Measurements from ENCODE around the gene ACSS2.
"Not testable (repeated sequence)": the region's sequence is repeated elsewhere in the genome, so short reads cannot be mapped to it uniquely, and the experiment has no call there.

ACSS2 gene

GRCh38 chr20:34896086-34896621, 19.7 kb downstream of the ACSS2 start:
- Histone ChIP-seq H3K27ac (ENCODE audit: low read length, poor library complexity, severe bottlenecking) (no peak overlapping the region), H3K27me3 (ENCODE audit: control insufficient read depth in 1 of 2, insufficient read depth in 1 of 2, low read length in 2 of 2) (no peaks in the 10 kb centered on the region), H2BK5ac (ENCODE audit: low read depth, low read length, poor library complexity, severe bottlenecking) (no peak overlapping the region)

GRCh38 chr20:34898129-34898528, 21.7 kb downstream of the ACSS2 start:
- H2BK15ac ChIP-seq (ENCODE audit: low read depth, poor library complexity, severe bottlenecking); H3K23ac ChIP-seq (ENCODE audit: low read length in 2 of 2); H3K36me3 ChIP-seq (ENCODE audit: control insufficient read depth in 1 of 2, insufficient read depth in 2 of 2, low read depth in 1 of 2, low read length in 2 of 2); H3K9me3 ChIP-seq (ENCODE audit: control insufficient read depth, low read length); H3K27ac ChIP-seq (ENCODE audit: low read length, poor library complexity, severe bottlenecking); H4K91ac ChIP-seq (ENCODE audit: low read length); H2BK120ac ChIP-seq (ENCODE audit: low read depth, low read length); H2BK12ac ChIP-seq (ENCODE audit: low read length in 2 of 2); H3K4ac ChIP-seq (ENCODE audit: low read depth in 1 of 2, low read length in 2 of 2); H3K9ac ChIP-seq (ENCODE audit: low read length); H2AK5ac ChIP-seq (ENCODE audit: low read length, severe bottlenecking); H2BK5ac ChIP-seq (ENCODE audit: low read depth, low read length, poor library complexity, severe bottlenecking); H3K79me1 ChIP-seq (replicated peaks; ENCODE audit: low read length, poor library complexity, severe bottlenecking); H3K18ac ChIP-seq (ENCODE audit: low read depth in 1 of 2, low read length in 2 of 2); H3K4me2 ChIP-seq (ENCODE audit: low read length, poor library complexity, severe bottlenecking); H3K4me1 ChIP-seq (ENCODE audit: control insufficient read depth, insufficient read depth, low read depth, low read length); H3K4me3 ChIP-seq (ENCODE audit: insufficient read depth in 1 of 2, low read depth in 1 of 2, low read length in 2 of 2); DNase-seq; H4K8ac ChIP-seq (ENCODE audit: low read length); H3K27me3 ChIP-seq (ENCODE audit: control insufficient read depth in 1 of 2, insufficient read depth in 1 of 2, low read length in 2 of 2); H2AFZ ChIP-seq (ENCODE audit: low read depth, low read length); H3K14ac ChIP-seq (ENCODE audit: low read length in 2 of 2): not testable (repeated sequence)
- no CpG with 5 or more reads among the region's 3 CpGs for WGBS

More at GRCh38 chr20:34896086-34896621, 19.7 kb downstream of the ACSS2 start:
- WGBS, result 100% methylated on average over 1 of the region's 1 CpG
- Histone ChIP-seq H3K79me1 (replicated peaks; ENCODE audit: low read length, poor library complexity, severe bottlenecking) (peaks cover 7% of the 10 kb centered on the region), H3K4me2 (ENCODE audit: low read length, poor library complexity, severe bottlenecking) (no peak overlapping the region), H2AK5ac (ENCODE audit: low read length, severe bottlenecking) (no peak overlapping the region), H2BK12ac (ENCODE audit: low read length in 2 of 2) (no peak overlapping the region), H3K14ac (ENCODE audit: low read length in 2 of 2) (no peak overlapping the region), H4K8ac (ENCODE audit: low read length) (no peak overlapping the region), H3K9me3 (ENCODE audit: control insufficient read depth, low read length) (no peaks in the 10 kb centered on the region), H2BK15ac (ENCODE audit: low read depth, poor library complexity, severe bottlenecking) (no peak overlapping the region), H3K23ac (ENCODE audit: low read length in 2 of 2) (no peak overlapping the region), H2BK120ac (ENCODE audit: low read depth, low read length) (no peak overlapping the region), H4K91ac (ENCODE audit: low read length) (no peak overlapping the region), H3K36me3 (ENCODE audit: control insufficient read depth in 1 of 2, insufficient read depth in 2 of 2, low read depth in 1 of 2, low read length in 2 of 2) (peaks cover under 1 to 4% of the 10 kb centered on the region in 2 experiments), H3K18ac (ENCODE audit: low read depth in 1 of 2, low read length in 2 of 2) (no peak overlapping the region), H3K4ac (ENCODE audit: low read depth in 1 of 2, low read length in 2 of 2) (no peak overlapping the region), H3K4me3 (ENCODE audit: insufficient read depth in 1 of 2, low read depth in 1 of 2, low read length in 2 of 2) (no peak overlapping the region), H3K4me1 (ENCODE audit: control insufficient read depth, insufficient read depth, low read depth, low read length) (no peaks in the 10 kb centered on the region), H3K9ac (ENCODE audit: low read length) (no peak overlapping the region), H2AFZ (ENCODE audit: low read depth, low read length) (no peak overlapping the region)
- DNase-seq, result no peak

- not testable (repeated sequence) for H2BK15ac ChIP-seq (ENCODE audit: low read depth, poor library complexity, severe bottlenecking); H3K27ac ChIP-seq (ENCODE audit: low read length, poor library complexity, severe bottlenecking); H3K4me1 ChIP-seq (ENCODE audit: control insufficient read depth, insufficient read depth, low read depth, low read length); H3K4ac ChIP-seq (ENCODE audit: low read depth in 1 of 2, low read length in 2 of 2); H3K23ac ChIP-seq (ENCODE audit: low read length in 2 of 2); H3K79me1 ChIP-seq (replicated peaks; ENCODE audit: low read length, poor library complexity, severe bottlenecking); H2AK5ac ChIP-seq (ENCODE audit: low read length, severe bottlenecking); H3K4me2 ChIP-seq (ENCODE audit: low read length, poor library complexity, severe bottlenecking); H3K27me3 ChIP-seq (ENCODE audit: control insufficient read depth in 1 of 2, insufficient read depth in 1 of 2, low read length in 2 of 2); H3K36me3 ChIP-seq (ENCODE audit: control insufficient read depth in 1 of 2, insufficient read depth in 2 of 2, low read depth in 1 of 2, low read length in 2 of 2); H3K4me3 ChIP-seq (ENCODE audit: insufficient read depth in 1 of 2, low read depth in 1 of 2, low read length in 2 of 2); H3K18ac ChIP-seq (ENCODE audit: low read depth in 1 of 2, low read length in 2 of 2); H4K91ac ChIP-seq (ENCODE audit: low read length); H2BK120ac ChIP-seq (ENCODE audit: low read depth, low read length); H3K14ac ChIP-seq (ENCODE audit: low read length in 2 of 2); H2BK5ac ChIP-seq (ENCODE audit: low read depth, low read length, poor library complexity, severe bottlenecking); H2BK12ac ChIP-seq (ENCODE audit: low read length in 2 of 2); H3K9ac ChIP-seq (ENCODE audit: low read length); H3K9me3 ChIP-seq (ENCODE audit: control insufficient read depth, low read length); DNase-seq; H4K8ac ChIP-seq (ENCODE audit: low read length); H2AFZ ChIP-seq (ENCODE audit: low read depth, low read length)
- WGBS, result 95% methylated on average over 19 of the region's 26 CpGs
These were observed 22.3 kb downstream of the ACSS2 start for GRCh38 chr20:34898731-34899130.

- no peak overlapping the region for H3K27ac ChIP-seq (ENCODE audit: low read length, poor library complexity, severe bottlenecking)
- H3K36me3 ChIP-seq (ENCODE audit: control insufficient read depth in 1 of 2, insufficient read depth in 2 of 2, low read depth in 1 of 2, low read length in 2 of 2), result peaks cover 4 to 5% of the 10 kb centered on the region in 2 experiments
- H3K14ac ChIP-seq (ENCODE audit: low read length in 2 of 2), result no peak overlapping the region
- H4K91ac ChIP-seq (ENCODE audit: low read length), result no peak overlapping the region
- H3K4ac ChIP-seq (ENCODE audit: low read depth in 1 of 2, low read length in 2 of 2), result no peak overlapping the region
- WGBS, result 85% methylated on average over 3 of the region's 3 CpGs
- peaks cover 4% of the 10 kb centered on the region for H3K4me1 ChIP-seq (ENCODE audit: control insufficient read depth, insufficient read depth, low read depth, low read length)
- no peak overlapping the region for H2BK15ac ChIP-seq (ENCODE audit: low read depth, poor library complexity, severe bottlenecking)
- no peak overlapping the region for H3K4me2 ChIP-seq (ENCODE audit: low read length, poor library complexity, severe bottlenecking)
- H2BK5ac ChIP-seq (ENCODE audit: low read depth, low read length, poor library complexity, severe bottlenecking), result no peak overlapping the region
- no peak overlapping the region for H3K9ac ChIP-seq (ENCODE audit: low read length)
- DNase-seq, result no peak
- H2BK120ac ChIP-seq (ENCODE audit: low read depth, low read length), result no peak overlapping the region
- no peaks in the 10 kb centered on the region for H3K27me3 ChIP-seq (ENCODE audit: control insufficient read depth in 1 of 2, insufficient read depth in 1 of 2, low read length in 2 of 2)
- no peak overlapping the region for H2BK12ac ChIP-seq (ENCODE audit: low read length in 2 of 2)
- no peak overlapping the region for H3K23ac ChIP-seq (ENCODE audit: low read length in 2 of 2)
- H2AK5ac ChIP-seq (ENCODE audit: low read length, severe bottlenecking), result no peak overlapping the region
- H3K9me3 ChIP-seq (ENCODE audit: control insufficient read depth, low read length), result no peaks in the 10 kb centered on the region
- H2AFZ ChIP-seq (ENCODE audit: low read depth, low read length), result no peak overlapping the region
- no peak overlapping the region for H4K8ac ChIP-seq (ENCODE audit: low read length)
- H3K18ac ChIP-seq (ENCODE audit: low read depth in 1 of 2, low read length in 2 of 2), result no peak overlapping the region
- no peak overlapping the region for H3K4me3 ChIP-seq (ENCODE audit: insufficient read depth in 1 of 2, low read depth in 1 of 2, low read length in 2 of 2)
- H3K79me1 ChIP-seq (replicated peaks; ENCODE audit: low read length, poor library complexity, severe bottlenecking), result peaks cover 4% of the 10 kb centered on the region
These were observed 27.8 kb downstream of the ACSS2 start for GRCh38 chr20:34904202-34904621.
